Ureter (tissue), 1 donor: ENCODE data around the gene NUMB. TPM values are rescaled to one million over a fixed set of nuclear protein-coding genes. Genes with fewer than 3 reads are reported as not detected.

ENCODE experiments used
- DNase-seq: peaks from one replicate; pipeline ENCODE4 v3.0.0-alpha.2; 2020; ENCODE audit warnings: low spot score
- total RNA-seq: library from RNA; stranded (reverse); gene quantifications from one replicate; pipeline ENCODE4 v1.2.4, GENCODE V29; 2023
- donor health status: DM: yes; HTN: yes; CAD: no.

The NUMB gene
- total RNA-seq, 1 donor from 2014 or later: 83.7 TPM

DNA sequence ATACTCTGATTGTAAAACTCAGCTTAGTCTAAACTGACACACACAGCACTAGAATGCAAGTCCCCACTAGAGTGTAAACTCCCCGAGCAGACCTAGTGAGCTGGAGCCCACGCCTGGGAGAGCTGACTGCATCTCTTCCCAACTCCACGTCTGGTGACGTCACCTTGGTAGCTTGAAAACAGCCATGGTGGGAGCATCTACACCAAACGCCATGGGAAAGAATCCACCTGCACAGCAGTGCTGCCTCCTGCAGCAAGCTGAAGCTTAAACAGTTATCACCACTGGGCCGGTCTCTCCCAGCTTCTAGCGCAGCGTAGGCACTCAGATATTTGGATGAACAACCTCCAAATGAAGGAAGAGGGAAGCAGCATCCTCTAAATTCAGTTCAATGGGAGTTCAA, 225.4 kb downstream of the NUMB start:
- DNase-seq: no peak

DNA sequence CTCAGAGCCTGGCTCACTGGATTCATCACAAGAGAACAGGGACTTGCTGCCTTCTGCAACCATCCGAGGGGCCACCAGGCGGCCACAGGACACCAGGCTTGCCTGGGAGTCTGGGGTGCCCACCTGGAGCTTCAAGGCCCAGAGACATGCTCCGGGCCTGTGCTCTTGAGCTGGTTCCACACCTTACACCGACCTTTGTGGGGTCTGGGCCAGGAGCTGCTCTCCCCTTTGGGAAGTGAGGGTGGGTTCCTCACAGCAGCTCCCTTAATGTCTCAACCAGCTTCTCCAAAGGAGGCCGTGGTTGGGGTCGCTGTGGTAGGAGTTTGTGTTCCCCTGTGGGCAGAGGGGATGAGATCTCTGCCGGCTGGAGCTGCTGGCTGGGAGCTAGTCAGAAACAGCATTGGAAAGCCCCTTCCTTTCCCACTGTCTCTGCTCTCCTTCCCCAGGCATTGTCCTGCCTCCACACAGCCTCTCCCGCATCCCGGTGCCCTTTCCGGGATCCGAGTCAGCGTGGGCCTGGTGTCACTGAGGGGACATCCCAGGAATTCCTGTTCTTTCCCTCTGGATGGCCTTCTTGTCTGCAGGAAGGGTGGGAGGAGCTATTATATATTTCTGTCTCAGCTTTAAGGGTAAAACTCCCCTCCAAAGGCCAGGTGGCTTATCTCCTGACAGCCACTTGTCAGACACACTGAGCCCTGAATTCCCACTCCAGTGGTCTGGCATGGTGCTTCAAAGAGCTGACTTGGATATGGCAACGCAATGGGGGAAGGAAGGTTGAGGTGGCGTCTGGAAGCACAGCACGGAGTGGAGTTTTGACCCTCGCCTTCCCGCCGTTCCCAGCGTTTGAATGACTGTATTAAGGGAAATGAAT, 226.1 kb downstream of the NUMB start:
- no peak for DNase-seq

DNA sequence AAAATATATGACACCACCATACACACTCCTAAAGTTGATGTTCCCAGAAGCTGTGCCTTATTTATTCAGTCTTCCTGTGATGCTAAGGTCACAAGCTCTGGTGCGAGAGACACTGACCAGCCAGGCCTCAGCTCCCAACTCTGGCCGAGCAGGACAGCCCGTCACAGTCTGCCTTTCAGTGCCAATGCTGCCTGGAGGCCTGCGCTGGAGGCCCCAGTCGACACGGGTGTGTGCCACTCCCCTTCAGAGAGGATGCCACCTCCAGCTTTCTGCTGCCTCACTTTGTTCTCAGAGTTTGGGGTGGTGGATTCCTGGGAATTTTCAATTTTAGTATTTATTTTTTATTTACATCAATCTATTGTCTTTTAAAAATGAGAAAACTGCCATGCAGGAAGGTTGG, 228.3 kb downstream of the NUMB start:
- no peak for DNase-seq

DNA sequence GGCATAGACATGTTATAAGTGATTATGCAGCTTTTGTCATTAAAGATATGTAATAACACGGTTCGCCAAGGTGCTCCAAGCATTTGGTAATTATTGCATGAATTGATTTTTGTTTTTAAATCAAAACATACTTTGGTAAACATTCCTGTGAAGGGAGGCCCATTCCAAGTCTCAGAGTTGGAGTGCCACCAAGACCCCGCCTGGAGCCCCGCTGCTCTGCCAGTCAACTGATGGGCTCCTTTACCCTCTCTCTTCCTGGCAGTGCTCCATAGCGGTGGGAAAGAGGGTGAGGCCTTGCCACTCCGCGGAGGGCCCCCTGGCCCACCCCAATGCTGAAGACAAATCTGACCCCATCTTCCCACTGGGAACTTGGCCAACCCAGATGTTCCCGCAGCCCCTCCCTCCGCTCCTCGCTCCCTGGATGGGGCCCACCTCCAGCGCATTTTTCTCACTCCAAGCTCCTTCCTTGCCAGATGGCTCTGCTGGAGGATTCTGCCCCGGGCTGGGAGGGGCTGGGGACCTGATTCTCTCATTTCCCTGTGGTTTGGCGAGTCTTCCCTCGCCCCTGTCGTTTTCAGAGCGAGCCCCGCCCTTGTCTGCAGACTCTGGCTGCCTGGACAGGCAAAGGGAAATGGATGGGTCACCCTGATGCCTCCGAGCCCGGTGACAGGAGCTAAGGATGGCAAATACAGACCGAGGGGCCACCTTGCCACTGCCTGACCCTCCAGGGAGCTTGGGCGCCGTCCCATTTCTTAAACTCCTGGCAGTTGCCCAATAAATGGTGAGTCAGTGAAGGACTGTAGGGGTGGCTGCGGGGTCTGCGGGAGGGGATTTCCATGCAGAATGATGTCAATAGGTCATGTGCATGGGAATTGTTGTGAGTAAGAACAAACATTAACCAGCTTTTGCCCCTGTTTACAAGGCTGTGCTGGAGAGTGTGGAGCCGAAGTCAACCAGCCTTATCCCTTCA, 230.2 kb downstream of the NUMB start:
- peak; percentile 54 for DNase-seq

DNA sequence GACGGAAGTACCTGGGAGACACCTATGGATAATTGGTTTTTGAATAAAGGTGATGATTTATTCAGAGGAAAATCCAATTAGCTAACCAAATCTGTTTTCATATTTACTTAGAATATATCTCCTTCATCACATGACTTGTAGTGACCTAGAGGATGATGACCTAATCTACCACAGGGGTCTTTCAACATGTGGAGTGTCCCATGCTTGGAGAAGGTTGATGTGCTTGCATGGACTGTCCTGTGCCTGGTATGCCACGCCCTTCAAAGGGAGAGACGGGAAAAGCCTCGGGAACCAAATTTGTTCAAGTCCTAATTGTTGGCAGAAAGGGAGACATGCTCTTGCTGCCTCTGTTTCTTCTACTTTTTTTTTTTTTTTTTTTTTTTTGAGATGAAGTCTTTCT, 232.8 kb downstream of the NUMB start:
- no peak for DNase-seq

Other genes starting within 250 kb of the NUMB start
- gene PAPLN, start 221.0 kb downstream of the NUMB start, total RNA-seq: 6.7 TPM
- 13.5 TPM for gene RIOX1, start 32.4 kb upstream of the NUMB start, total RNA-seq
- gene ACOT1, start 78.6 kb upstream of the NUMB start, total RNA-seq: 8.6 TPM
- 0.21 TPM for gene HEATR4, start 100.4 kb upstream of the NUMB start, total RNA-seq
- gene ACOT2, start 110.7 kb upstream of the NUMB start, total RNA-seq: 23.7 TPM
- 4.7 TPM for gene ACOT4, start 133.3 kb upstream of the NUMB start, total RNA-seq
- not detected for gene ACOT6, start 154.0 kb upstream of the NUMB start, total RNA-seq
- 14.9 TPM for gene DNAL1, start 186.4 kb upstream of the NUMB start, total RNA-seq